ENCODE measurements around the gene RAPGEF5. TPM values are rescaled to one million over a fixed set of nuclear protein-coding genes. Genes with fewer than 3 reads are reported as not detected.

RAPGEF5 gene
- total and polyA plus RNA-seq, 2 donors (not counting 3 experiments of a cell fraction or from before 2014, with no cell fraction given) = 10.0 to 43.2 TPM

GRCh38 chr7:22302193-22302592 lies 54.8 kb downstream of the RAPGEF5 start:
- DNase-seq (ENCODE audit: low read depth, low spot score) (no peak), FAIRE-seq (no peak)
- Histone ChIP-seq H4K20me1 (replicated peaks; ENCODE audit: control insufficient read depth, extremely low read depth, insufficient read depth, low read length) (no peaks in the 10 kb centered on the region), H3K4me2 (ENCODE audit: insufficient read depth, low read length) (no peak overlapping the region), H3K9me1 (replicated peaks; ENCODE audit: control insufficient read depth, extremely low read depth, insufficient read depth, low read length) (no peaks in the 10 kb centered on the region), H3K4me3 (replicated peaks in 1 of 3; ENCODE audit: insufficient read depth in 1 of 3, low read depth in 1 of 3, low read length in 3 of 3) (no peak overlapping the region), H2AFZ (ENCODE audit: low read depth, low read length) (no peak overlapping the region), H3K27ac (ENCODE audit: insufficient read depth, low read depth, low read length) (no peak overlapping the region), H3K9ac (replicated peaks; ENCODE audit: extremely low read depth, insufficient read depth, low read length) (no peak overlapping the region), H3K9me3 (replicated peaks; ENCODE audit: control insufficient read depth, insufficient read depth, low read length) (no peaks in the 10 kb centered on the region), H3K79me2 (ENCODE audit: control insufficient read depth, insufficient read depth, low read length) (no peaks in the 10 kb centered on the region), H3K4me1 (ENCODE audit: control insufficient read depth, extremely low read depth, insufficient read depth, low read length) (no peaks in the 10 kb centered on the region), H3K36me3 (ENCODE audit: control insufficient read depth in 2 of 2, extremely low read depth in 1 of 2, insufficient read depth in 2 of 2, low read length in 2 of 2) (no peaks in the 10 kb centered on the region), H3K27me3 (ENCODE audit: control insufficient read depth in 2 of 2, insufficient read depth in 2 of 2, low read length in 2 of 2) (no peaks in the 10 kb centered on the region)
- ChIA-PET CTCF (interaction anchor here (0.7 to 1.4 kb wide), 6 partner anchors 10 to 1613 kb away, joined by 3 to 4 read pairs (median 3); no protein-coding TSS in a partner anchor), POLR2A (interaction anchor here (0.6 to 0.7 kb wide), 2 partner anchors 10 to 21 kb away, joined by 4 to 6 read pairs; no protein-coding TSS in a partner anchor)
- dilution Hi-C loops (cut with MboI; ENCODE audit: extremely low pct_ligation_motif_present, low sequenced_read_pairs) = no loop called here
- TF ChIP-seq JUN (IDR thresholded peaks at IDR 0.05; ENCODE audit: borderline replicate concordance, insufficient read depth, insufficient read length, low read depth) (no peak), MYC (IDR thresholded peaks at IDR 0.05; ENCODE audit: low read depth, low read length) (no peak), FOS (IDR thresholded peaks at IDR 0.05; ENCODE audit: borderline replicate concordance, insufficient read depth, low read length) (no peak), MAX (IDR thresholded peaks at IDR 0.05; ENCODE audit: insufficient read depth, insufficient read length) (no peak), GATA2 (IDR thresholded peaks at IDR 0.05; ENCODE audit: insufficient read depth, insufficient read length, low read depth, low read length) (no peak), EZH2 (IDR thresholded peaks at IDR 0.05; ENCODE audit: borderline replicate concordance, low read depth, low read length, severe bottlenecking) (no peak), POLR2AphosphoS5 (IDR thresholded peaks at IDR 0.05; ENCODE audit: insufficient read depth, low read depth, low read length) (no peak), CTCF (IDR thresholded peaks at IDR 0.05; ENCODE audit: extremely low read depth in 1 of 2, insufficient read depth in 1 of 2, low read depth in 1 of 2, low read length in 2 of 2) (no peak), POLR2A (IDR thresholded peaks at IDR 0.05; ENCODE audit: low read depth, low read length) (no peak)
- BruUV-seq (replicated peaks) = no TSS peak
- intact Hi-C loops (cut with micrococcal nuclease) = no loop called here

Measured in endothelial cell of umbilical vein (primary cell).